GM23338 (cell line): ENCODE results near the gene SNAPC1. TPM values are rescaled to one million over a fixed set of nuclear protein-coding genes. Genes with fewer than 3 reads are reported as not detected.

Source experiments
- CREB1 ChIP-seq: fragments of 250-450 bp; sonication (Bioruptor Pico); IDR thresholded peaks from 2 replicates; pipeline ENCODE4 v1.5.0; 2020; ENCODE audit warnings: low read depth, mild to moderate bottlenecking, moderate library complexity
- EZH2phosphoT487 ChIP-seq: fragments of 200-600 bp; sonication (generic); IDR thresholded peaks from one replicate; pipeline ENCODE4 v1.8.1; 2018; ENCODE audit warnings: antibody characterized with exemption; ENCODE audit not compliant: unreplicated experiment
- JUNB ChIP-seq: IDR thresholded peaks from one replicate; pipeline ENCODE4 v1.6.1; 2016; ENCODE audit warnings: antibody characterized with exemption; ENCODE audit not compliant: unreplicated experiment
- NANOG ChIP-seq: IDR thresholded peaks from 2 replicates; pipeline ENCODE4 v1.6.1; 2016; ENCODE audit warnings: antibody characterized with exemption, borderline replicate concordance
- REST ChIP-seq: IDR thresholded peaks from one replicate; pipeline ENCODE4 v1.6.1; 2018; ENCODE audit warnings: antibody characterized with exemption; ENCODE audit not compliant: unreplicated experiment
- ZNF114 ChIP-seq: fragments of 250-450 bp; sonication (Bioruptor Pico); IDR thresholded peaks from 2 replicates; pipeline ENCODE4 v1.5.0; 2020; ENCODE audit warnings: mild to moderate bottlenecking, moderate library complexity
- ZNF462 ChIP-seq: fragments of 250-450 bp; sonication (Bioruptor Pico); IDR thresholded peaks from 2 replicates; pipeline ENCODE4 v1.5.0; 2020; ENCODE audit warnings: mild to moderate bottlenecking, moderate library complexity
- polyA plus RNA-seq: library from polyadenylated mRNA; unstranded; fragments of >200 nt; fragmentation: Nextera tagmentation; extraction: Ambion mirVana; gene quantifications from 2 replicates; pipeline ENCODE4 v1.2.1, GENCODE V29; 2016
- total RNA-seq: library from RNA; depleted of rRNA; stranded (reverse); fragments of >200 nt; shearing (Covaris generic); gene quantifications from 2 replicates; pipeline ENCODE4 v1.2.3, GENCODE V29; 2014
- TF ChIP-seq, protein P1 (sequence below), 2 experiments: fragments of 200-600 bp in 1 of 2; sonication (generic) in 1 of 2; conservative IDR thresholded peaks; 2 replicates each; pipeline versions ENCODE4 v1.5.1 to v1.6.1; 2016 to 2017; ENCODE audit warnings: antibody characterized with exemption in 2 of 2, low read depth in 2 of 2, mild to moderate bottlenecking in 2 of 2, moderate library complexity in 1 of 2

Gene SNAPC1
- total and polyA plus RNA-seq, 2 experiments from 2014 or later = 14.8 to 33.4 TPM

DNA sequence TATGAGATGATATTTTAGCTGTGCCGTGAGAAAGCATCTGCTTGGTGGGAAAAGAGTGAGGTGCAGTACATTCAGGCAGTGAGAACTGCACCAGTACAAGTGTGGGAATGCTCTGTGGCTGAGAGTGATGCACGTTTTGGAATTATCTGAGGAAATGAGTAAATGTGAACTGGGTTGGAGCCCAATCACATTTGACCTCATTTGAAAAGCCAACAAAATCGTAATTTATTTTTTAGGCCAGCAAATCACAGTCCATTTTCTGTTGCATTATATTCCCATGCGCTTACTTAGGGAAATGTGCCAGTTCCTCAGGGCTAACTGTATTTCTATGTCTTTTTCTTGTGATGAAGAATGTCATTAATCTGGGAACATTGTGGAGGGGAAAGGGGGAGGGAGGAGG is 77.3 kb downstream of the SNAPC1 start (continued):
- TF ChIP-seq ZNF462 (CRISPR knock-in tag) = no peak
- TF ChIP-seq ZNF114 = no peak
- no peak for TF ChIP-seq NANOG
- no peak for TF ChIP-seq EZH2phosphoT487
- no peak for TF ChIP-seq JUNB
- TF ChIP-seq, protein P1, sequence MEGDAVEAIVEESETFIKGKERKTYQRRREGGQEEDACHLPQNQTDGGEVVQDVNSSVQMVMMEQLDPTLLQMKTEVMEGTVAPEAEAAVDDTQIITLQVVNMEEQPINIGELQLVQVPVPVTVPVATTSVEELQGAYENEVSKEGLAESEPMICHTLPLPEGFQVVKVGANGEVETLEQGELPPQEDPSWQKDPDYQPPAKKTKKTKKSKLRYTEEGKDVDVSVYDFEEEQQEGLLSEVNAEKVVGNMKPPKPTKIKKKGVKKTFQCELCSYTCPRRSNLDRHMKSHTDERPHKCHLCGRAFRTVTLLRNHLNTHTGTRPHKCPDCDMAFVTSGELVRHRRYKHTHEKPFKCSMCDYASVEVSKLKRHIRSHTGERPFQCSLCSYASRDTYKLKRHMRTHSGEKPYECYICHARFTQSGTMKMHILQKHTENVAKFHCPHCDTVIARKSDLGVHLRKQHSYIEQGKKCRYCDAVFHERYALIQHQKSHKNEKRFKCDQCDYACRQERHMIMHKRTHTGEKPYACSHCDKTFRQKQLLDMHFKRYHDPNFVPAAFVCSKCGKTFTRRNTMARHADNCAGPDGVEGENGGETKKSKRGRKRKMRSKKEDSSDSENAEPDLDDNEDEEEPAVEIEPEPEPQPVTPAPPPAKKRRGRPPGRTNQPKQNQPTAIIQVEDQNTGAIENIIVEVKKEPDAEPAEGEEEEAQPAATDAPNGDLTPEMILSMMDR (conservative IDR thresholded peaks at IDR 0.05; ENCODE audit: low read depth in 2 of 2) = no peak
- no peak for TF ChIP-seq REST
- no peak for TF ChIP-seq CREB1 (CRISPR knock-in tag)
